PC-9 (cell line): ENCODE data around the gene EPS8L3. TPM values are rescaled to one million over a fixed set of nuclear protein-coding genes. Genes with fewer than 3 reads are reported as not detected.

Source experiments
- BruUV-seq: library from RNA; stranded (reverse); fragments of 400-500 nt; replicated peaks from 2 replicates; lab custom pipeline; 2021; lab: Mats Ljungman, UMichigan
- CTCF ChIA-PET: fragments of 300-600 bp; sonication (Branson Sonifier 250); formaldehyde crosslinking; loops from one replicate; lab custom pipeline; 2022; ENCODE audit warnings: antibody characterized with exemption; lab: Charles Lee
- POLR2A ChIA-PET: fragments of 300-600 bp; sonication (Branson Sonifier 250); formaldehyde crosslinking; loops from one replicate; lab custom pipeline; 2022; ENCODE audit warnings: antibody characterized with exemption; ENCODE audit not compliant: unreplicated experiment; lab: Charles Lee
- DNase-seq, 2 experiments: peaks; one replicate each; pipeline versions ENCODE4 v3.0.0 to v3.0.0-alpha.2; 2015 to 2022; ENCODE audit warnings: mixed read lengths in 1 of 2
- H2AFZ ChIP-seq: fragments of 200-600 bp; sonication (generic); 2 replicates; pipeline ENCODE4 v1.8.1; 2017; ENCODE audit warnings: antibody characterized with exemption
- H3F3A ChIP-seq: fragments of 200-600 bp; sonication (generic); 2 replicates; pipeline ENCODE4 v1.8.1; 2017; ENCODE audit warnings: antibody characterized with exemption, mild to moderate bottlenecking, low read depth; ENCODE audit not compliant: insufficient read depth
- H3K27ac ChIP-seq: fragments of 200-600 bp; sonication (generic); 2 replicates; pipeline ENCODE4 v1.6.1; 2016; ENCODE audit warnings: mixed run types
- H3K27me3 ChIP-seq: fragments of 200-600 bp; sonication (generic); 2 replicates; pipeline ENCODE4 v1.6.1; 2016; ENCODE audit warnings: low read depth, mixed run types; ENCODE audit not compliant: insufficient read depth
- H3K36me3 ChIP-seq: fragments of 200-600 bp; sonication (generic); 2 replicates; pipeline ENCODE4 v1.6.1; 2016; ENCODE audit warnings: low read depth, mixed run types
- H3K4me1 ChIP-seq: fragments of 200-600 bp; sonication (generic); replicated peaks from 2 replicates; pipeline ENCODE4 v1.6.1; 2016; ENCODE audit warnings: mixed run types; ENCODE audit not compliant: insufficient read depth
- H3K4me2 ChIP-seq: fragments of 200-600 bp; sonication (generic); 2 replicates; pipeline ENCODE4 v1.6.1; 2017; ENCODE audit warnings: mixed run types
- H3K4me3 ChIP-seq: fragments of 200-600 bp; sonication (generic); 2 replicates; pipeline ENCODE4 v1.6.1; 2016; ENCODE audit warnings: mixed run types
- H3K79me2 ChIP-seq: fragments of 200-600 bp; sonication (generic); 2 replicates; pipeline ENCODE4 v1.6.1; 2017; ENCODE audit warnings: low read depth, mixed run types
- H3K9me2 ChIP-seq: fragments of 200-600 bp; sonication (generic); 2 replicates; pipeline ENCODE4 v1.8.1; 2017; ENCODE audit warnings: mild to moderate bottlenecking; ENCODE audit not compliant: insufficient read depth
- H3K9me3 ChIP-seq: fragments of 200-600 bp; sonication (generic); 2 replicates; pipeline ENCODE4 v1.8.1; 2016; ENCODE audit warnings: low read depth; ENCODE audit not compliant: insufficient read depth
- H4K20me1 ChIP-seq: fragments of 200-600 bp; sonication (generic); 2 replicates; pipeline ENCODE4 v1.8.1; 2017; ENCODE audit not compliant: insufficient read depth
- EZH2 ChIP-seq: fragments of 200-600 bp; sonication (generic); IDR thresholded peaks from 2 replicates; pipeline ENCODE4 v1.8.0; 2017; ENCODE audit warnings: antibody characterized with exemption, low read depth
- intact Hi-C: fragments of 100-400 bp; cut with micrococcal nuclease; formaldehyde crosslinking; loops from one replicate; pipeline ENCODE4 v1.10.0; 2022; ENCODE audit not compliant: unreplicated experiment
- total RNA-seq: library from RNA; stranded (reverse); gene quantifications from 2 replicates; pipeline ENCODE4 v1.2.3, GENCODE V29; 2021
- TF ChIP-seq, protein P1 (sequence below): fragments of 200-600 bp; sonication (generic); conservative IDR thresholded peaks from 2 replicates; pipeline ENCODE4 v1.6.1; 2017; ENCODE audit warnings: mixed run types, antibody characterized with exemption, mild to moderate bottlenecking, moderate library complexity

EPS8L3 gene
- total RNA-seq, 1 experiment from 2014 or later: 1.2 TPM

DNA sequence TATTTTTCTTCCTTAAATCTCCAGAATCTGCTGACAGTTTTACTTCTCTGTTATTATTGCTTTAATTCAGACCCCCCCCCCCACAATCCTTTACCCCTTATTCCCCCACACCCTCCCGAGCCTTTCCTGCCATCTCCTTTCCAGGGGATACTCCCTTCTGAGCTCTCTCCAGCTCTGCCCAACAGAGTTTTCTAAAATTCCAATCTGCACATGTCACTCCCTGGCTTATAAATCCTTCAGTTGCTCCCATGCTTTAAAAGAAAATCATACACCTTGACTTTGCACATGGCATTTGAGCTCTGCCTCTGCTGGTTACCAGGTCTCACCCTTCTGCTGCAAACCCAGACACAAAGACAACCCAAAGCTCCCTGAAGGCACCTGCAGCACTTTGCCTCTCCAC, 11.7 kb upstream of the EPS8L3 start:
- peaks cover 13% of the 10 kb centered on the region; the same call in 1 of the 2 replicates for H3F3A ChIP-seq
- no TSS peak for BruUV-seq
- TF ChIP-seq, protein P1, sequence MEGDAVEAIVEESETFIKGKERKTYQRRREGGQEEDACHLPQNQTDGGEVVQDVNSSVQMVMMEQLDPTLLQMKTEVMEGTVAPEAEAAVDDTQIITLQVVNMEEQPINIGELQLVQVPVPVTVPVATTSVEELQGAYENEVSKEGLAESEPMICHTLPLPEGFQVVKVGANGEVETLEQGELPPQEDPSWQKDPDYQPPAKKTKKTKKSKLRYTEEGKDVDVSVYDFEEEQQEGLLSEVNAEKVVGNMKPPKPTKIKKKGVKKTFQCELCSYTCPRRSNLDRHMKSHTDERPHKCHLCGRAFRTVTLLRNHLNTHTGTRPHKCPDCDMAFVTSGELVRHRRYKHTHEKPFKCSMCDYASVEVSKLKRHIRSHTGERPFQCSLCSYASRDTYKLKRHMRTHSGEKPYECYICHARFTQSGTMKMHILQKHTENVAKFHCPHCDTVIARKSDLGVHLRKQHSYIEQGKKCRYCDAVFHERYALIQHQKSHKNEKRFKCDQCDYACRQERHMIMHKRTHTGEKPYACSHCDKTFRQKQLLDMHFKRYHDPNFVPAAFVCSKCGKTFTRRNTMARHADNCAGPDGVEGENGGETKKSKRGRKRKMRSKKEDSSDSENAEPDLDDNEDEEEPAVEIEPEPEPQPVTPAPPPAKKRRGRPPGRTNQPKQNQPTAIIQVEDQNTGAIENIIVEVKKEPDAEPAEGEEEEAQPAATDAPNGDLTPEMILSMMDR: no peak
- TF ChIP-seq EZH2: no peak
- no peak overlapping the region for H3K27ac ChIP-seq
- H3K4me1 ChIP-seq: peaks cover 41% of the 10 kb centered on the region
- no peaks in the 10 kb centered on the region for H4K20me1 ChIP-seq
- 0 out of 2 replicates have a peak overlapping the region, but pooled peaks have one; percentile 8 for H3K4me2 ChIP-seq
- ChIA-PET POLR2A (interaction anchor here (0.9 kb wide), 1 partner anchor 349 kb away, joined by 11 read pairs; no protein-coding TSS in a partner anchor), CTCF (interaction anchor here (0.6 to 7.2 kb wide), 2 partner anchors 125 to 135 kb away, joined by 3 to 48 read pairs; no protein-coding TSS in a partner anchor)
- intact Hi-C loops: loop anchor here (10.0 kb wide), 1 partner anchor 329 kb away; no protein-coding TSS in a partner anchor
- H3K9me3 ChIP-seq: no peaks in the 10 kb centered on the region; the same call in 1 of the 2 replicates
- H2AFZ ChIP-seq: no peak overlapping the region
- H3K4me3 ChIP-seq: no peak overlapping the region
- no peaks in the 10 kb centered on the region for H3K27me3 ChIP-seq
- H3K9me2 ChIP-seq: no peaks in the 10 kb centered on the region
- H3K79me2 ChIP-seq: no peaks in the 10 kb centered on the region
- H3K36me3 ChIP-seq: no peaks in the 10 kb centered on the region
- DNase-seq: no peak

GRCh38 chr1:109773900-109774485, 10.3 kb upstream of the EPS8L3 start:
- peak overlapping the region; percentile 20; the same call in 1 of the 2 replicates for H3K4me2 ChIP-seq
- no peaks in the 10 kb centered on the region for H3K9me3 ChIP-seq
- peaks cover 45% of the 10 kb centered on the region for H3K4me1 ChIP-seq
- H3K27ac ChIP-seq: no peak overlapping the region
- no peaks in the 10 kb centered on the region for H4K20me1 ChIP-seq
- intact Hi-C loops: loop anchor here (1.0 to 10.0 kb wide), 3 partner anchors 131 to 331 kb away; no protein-coding TSS in a partner anchor
- no peaks in the 10 kb centered on the region for H3K36me3 ChIP-seq
- no peaks in the 10 kb centered on the region for H3K9me2 ChIP-seq
- BruUV-seq: no TSS peak
- POLR2A ChIA-PET: interaction anchor here (0.5 to 0.8 kb wide), 3 partner anchors 122 to 181 kb away, joined by 3 to 5 read pairs (median 4); no protein-coding TSS in a partner anchor
- H3K79me2 ChIP-seq: no peaks in the 10 kb centered on the region
- no peak for DNase-seq
- no peaks in the 10 kb centered on the region for H3K27me3 ChIP-seq
- H3F3A ChIP-seq: peaks cover 13% of the 10 kb centered on the region; the same call in 1 of the 2 replicates
- CTCF ChIA-PET: interaction anchor here (0.6 to 7.2 kb wide), 7 partner anchors 39 to 240 kb away, joined by 3 to 48 read pairs (median 6); partner anchors contain the start of gene AHCYL1
- no peak for TF ChIP-seq EZH2
- TF ChIP-seq, protein P1: peak; percentile 57; the same call in 1 of the 2 replicates
- H2AFZ ChIP-seq: no peak overlapping the region
- H3K4me3 ChIP-seq: no peak overlapping the region

- peaks cover 13% of the 10 kb centered on the region; the same call in 1 of the 2 replicates for H3F3A ChIP-seq
- ChIA-PET CTCF (interaction anchor here (2.0 to 7.2 kb wide), 2 partner anchors 133 to 227 kb away, joined by 6 to 48 read pairs; no protein-coding TSS in a partner anchor), POLR2A (interaction anchor here (0.5 kb wide), 1 partner anchor 137 kb away, joined by 3 read pairs; no protein-coding TSS in a partner anchor)
- intact Hi-C loops: loop anchor here (1.0 to 10.0 kb wide), 3 partner anchors 131 to 331 kb away; no protein-coding TSS in a partner anchor
- H3K27me3 ChIP-seq: no peaks in the 10 kb centered on the region
- no peaks in the 10 kb centered on the region for H3K9me2 ChIP-seq
- H3K9me3 ChIP-seq: no peaks in the 10 kb centered on the region
- DNase-seq: peak; percentile 78 to 82
- TF ChIP-seq, protein P1: peak; percentile 97
- no peak for TF ChIP-seq EZH2
- peaks cover 46% of the 10 kb centered on the region for H3K4me1 ChIP-seq
- H3K4me3 ChIP-seq: no peak overlapping the region
- no peaks in the 10 kb centered on the region for H4K20me1 ChIP-seq
- H3K27ac ChIP-seq: no peak overlapping the region
- BruUV-seq: no TSS peak
- no peaks in the 10 kb centered on the region for H3K36me3 ChIP-seq
- peak overlapping the region; percentile 20; the same call in 1 of the 2 replicates for H3K4me2 ChIP-seq
- H3K79me2 ChIP-seq: no peaks in the 10 kb centered on the region
- no peak overlapping the region for H2AFZ ChIP-seq
Measured at GRCh38 chr1:109773203-109773899, 9.6 kb upstream of the EPS8L3 start.
